HG02970 (cell line): ENCODE results near the gene LNPEP.
"Not testable (repeated sequence)": the region's sequence is repeated elsewhere in the genome, so short reads cannot be mapped to it uniquely, and the experiment has no call there.

Experiments
- ATAC-seq: cut with Tn5 transposase; IDR thresholded peaks from one replicate; pipeline ENCODE4 v1.9.1; 2021; ENCODE audit warnings: mild to moderate bottlenecking, moderate library complexity, moderate number of reproducible peaks; ENCODE audit not compliant: unreplicated experiment, low FRiP score

Gene LNPEP

DNA sequence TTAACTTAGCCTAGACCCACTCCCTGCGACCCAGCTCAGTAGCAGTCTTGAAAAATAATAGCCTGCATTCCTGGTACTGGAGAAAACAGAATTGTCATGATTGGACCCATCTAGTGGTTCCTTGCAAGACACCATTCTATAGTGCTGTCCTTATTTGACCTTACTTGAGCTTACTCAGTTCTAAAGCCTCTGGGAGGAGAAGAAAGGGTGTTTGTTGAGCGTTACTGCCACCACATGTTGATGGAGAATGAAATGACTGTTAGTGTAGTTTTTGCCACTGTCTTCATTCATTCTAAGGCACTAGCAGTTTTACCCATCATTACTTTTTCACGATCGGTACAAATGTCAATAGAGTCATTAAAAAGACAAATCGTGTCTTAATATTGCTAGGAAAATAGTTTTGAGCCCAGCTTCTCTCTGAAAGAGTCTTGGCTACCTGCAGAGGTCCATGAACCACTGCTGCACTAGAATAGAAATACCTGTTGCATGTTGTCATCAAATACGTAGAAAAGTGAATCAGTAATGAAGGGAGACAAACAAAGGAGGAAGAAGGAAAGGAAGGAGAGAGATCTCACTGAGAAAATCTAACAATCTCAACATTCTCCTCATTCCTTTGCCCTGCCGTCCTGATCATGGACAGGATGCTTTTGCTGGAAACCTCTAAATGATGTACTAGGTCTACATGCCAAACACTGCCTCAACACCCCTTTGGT lies 110.5 kb downstream of the LNPEP start:
- no peak for ATAC-seq

GRCh38 chr5:97047076-97047475 lies 111.2 kb downstream of the LNPEP start:
- no peak for ATAC-seq

GRCh38 chr5:97049175-97049574 lies 113.3 kb downstream of the LNPEP start:
- no peak for ATAC-seq

DNA sequence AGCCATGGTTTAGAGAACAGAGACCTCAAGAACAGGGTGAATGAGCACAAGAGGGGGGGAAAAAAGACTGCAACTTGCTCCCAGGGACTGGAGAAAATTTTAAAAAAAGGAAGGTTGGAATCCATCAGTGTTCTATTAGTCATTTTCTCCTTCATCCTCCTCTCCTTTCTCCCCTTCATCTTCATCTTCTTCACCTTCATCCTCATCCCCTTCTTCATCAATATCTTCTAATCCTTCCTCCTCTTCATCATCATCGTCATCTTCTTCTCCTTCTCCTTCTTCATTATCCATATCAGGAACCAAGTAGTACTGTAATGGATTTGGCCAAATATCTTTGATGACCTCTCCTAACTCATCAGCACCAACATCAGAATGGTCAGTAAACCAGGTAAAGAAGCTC lies 120.4 kb downstream of the LNPEP start:
- ATAC-seq: no peak

DNA sequence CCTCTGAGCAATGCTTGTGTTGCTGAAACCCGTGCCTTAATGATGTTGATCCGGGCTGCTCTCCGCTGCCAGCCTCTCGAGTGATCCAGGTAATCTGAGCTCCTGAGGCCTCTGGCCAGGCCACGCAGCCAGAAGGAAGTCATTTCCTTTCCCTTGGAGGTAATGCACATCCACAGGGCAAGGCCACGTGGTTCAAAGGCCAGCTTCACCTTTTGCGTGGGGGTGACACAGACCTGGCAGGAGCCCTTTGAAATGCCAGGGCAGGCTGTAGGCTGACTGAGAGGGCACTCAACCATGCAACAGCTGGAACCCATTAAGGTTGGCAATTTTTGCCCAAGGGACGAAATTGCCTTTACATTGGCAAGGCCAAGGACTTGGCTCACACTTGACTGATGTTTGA lies 126.2 kb downstream of the LNPEP start:
- ATAC-seq: no peak

DNA sequence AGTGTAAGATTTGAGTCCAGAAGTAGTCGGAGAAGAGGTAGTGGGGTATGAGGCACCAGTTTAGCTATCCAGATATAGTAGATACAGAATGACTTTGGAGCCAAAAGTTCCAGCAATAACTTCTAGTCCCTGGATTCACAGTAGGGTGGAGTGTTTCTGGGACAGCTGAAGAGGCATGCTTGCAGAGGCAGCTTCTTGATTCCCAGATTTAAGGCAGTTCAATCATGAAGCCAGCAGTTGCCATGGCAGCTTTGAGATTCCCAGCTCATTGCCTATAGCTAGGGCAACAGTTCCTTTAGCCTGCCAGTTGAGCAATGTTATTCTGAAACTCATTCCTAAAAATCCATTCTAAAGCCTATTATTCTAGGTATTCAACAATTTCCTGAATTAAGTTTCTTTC lies 127.4 kb downstream of the LNPEP start:
- no peak for ATAC-seq

DNA sequence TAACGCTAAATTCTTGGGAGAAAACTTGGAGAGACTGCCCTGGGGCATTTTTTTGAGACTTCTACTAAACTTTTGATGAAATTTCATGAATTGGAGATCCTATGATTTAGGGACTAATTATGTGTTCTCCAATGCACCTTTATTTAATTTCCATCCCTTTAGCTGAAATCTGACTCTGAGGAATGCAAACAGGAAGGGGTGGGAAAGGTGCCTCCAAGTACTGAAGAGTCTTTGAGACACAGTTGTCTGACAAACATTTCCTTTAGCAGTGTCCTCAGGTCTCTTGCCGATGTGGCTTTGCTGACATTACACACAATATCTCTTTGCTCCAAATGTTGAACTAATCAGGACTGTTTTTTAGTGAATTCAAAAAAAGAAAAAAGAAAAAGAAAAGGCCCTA lies 129.6 kb downstream of the LNPEP start:
- ATAC-seq: no peak

DNA sequence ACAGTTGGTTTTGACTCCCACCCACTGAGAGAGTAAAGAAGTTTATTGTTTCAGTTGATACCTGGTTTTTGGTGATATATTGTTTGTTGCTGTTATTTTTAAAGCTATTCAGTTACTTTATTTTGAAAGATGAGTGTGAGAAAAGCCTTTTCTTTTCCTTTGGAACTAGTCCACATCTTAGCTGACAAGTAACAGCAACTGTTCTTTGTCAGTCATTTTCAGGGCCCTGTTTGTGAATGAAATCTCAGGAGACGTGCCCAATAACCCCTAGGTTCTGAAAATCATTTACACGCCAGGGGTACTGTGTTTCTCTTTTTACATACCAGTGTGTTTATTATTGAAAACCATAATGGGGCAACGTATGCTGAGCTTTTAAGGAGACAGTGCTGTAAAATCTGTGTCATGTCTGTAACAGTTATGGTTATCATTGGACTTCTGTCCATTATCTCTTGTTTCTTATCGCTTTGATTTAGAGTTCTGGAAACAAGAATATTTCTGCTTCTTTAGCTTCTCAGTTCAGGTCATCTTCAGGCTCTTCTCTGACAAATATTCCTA lies 131.5 kb downstream of the LNPEP start:
- no peak for ATAC-seq

DNA sequence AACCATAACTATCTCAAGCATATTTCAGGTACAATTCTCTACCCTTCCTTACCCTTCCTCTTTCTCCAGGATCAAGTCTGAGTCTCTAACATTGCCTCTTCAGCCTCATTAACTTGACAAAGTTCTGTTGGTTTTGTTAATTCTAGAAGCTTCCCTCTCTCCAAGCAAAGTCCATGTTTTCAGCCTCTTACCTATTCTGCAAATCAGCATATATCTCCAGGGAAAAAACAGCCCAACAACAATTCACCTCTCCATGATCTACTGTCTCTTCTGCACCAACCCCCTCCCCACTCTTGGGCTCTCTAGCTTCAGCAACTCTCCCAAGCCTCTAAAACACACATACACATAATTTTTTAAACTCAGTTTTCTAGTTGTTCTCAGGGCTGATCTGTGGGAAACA lies 134.4 kb downstream of the LNPEP start:
- ATAC-seq: no peak

DNA sequence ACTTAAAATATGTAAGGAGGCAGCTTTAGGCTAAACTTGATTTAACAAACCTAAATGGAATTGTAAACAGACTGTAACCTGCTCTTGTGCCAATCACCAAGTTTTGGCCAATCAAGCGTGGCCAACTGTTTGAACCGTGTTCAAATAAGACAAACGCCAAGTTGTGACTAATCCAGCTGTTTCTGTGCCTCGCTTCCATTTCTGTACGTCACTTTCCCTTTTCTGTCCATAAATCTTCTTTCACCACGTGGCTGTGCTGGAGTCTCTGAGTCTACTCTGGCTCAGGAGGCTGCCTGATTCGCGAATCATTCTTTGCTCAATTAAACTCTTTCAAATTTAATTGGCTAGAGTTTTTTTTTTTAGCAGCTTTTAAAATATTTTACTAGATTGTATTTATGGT lies 135.2 kb downstream of the LNPEP start:
- ATAC-seq: no peak

GRCh38 chr5:97071993-97072392 lies 136.1 kb downstream of the LNPEP start:
- no peak for ATAC-seq

- no peak for ATAC-seq
Measured at GRCh38 chr5:97072696-97073095, 136.8 kb downstream of the LNPEP start.

DNA sequence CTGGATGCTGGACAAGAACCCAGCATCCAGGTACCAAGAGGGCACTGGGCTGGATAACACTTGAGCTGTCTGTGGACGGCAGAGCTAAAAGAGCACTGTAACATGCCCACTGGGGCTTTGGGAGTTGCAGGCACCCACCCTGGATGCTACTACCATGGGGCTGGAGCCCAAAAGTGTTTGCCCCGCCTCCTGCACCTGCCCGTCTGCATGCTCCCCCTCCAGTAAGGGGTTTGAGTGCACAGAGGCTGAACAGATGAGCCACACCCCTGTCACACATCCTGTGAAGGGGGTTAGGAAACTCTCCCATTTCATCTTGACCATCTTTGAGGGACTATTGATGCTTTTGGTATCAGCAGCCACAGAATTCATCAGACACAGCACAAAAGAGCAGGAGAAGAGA lies 137.5 kb downstream of the LNPEP start:
- no peak for ATAC-seq

DNA sequence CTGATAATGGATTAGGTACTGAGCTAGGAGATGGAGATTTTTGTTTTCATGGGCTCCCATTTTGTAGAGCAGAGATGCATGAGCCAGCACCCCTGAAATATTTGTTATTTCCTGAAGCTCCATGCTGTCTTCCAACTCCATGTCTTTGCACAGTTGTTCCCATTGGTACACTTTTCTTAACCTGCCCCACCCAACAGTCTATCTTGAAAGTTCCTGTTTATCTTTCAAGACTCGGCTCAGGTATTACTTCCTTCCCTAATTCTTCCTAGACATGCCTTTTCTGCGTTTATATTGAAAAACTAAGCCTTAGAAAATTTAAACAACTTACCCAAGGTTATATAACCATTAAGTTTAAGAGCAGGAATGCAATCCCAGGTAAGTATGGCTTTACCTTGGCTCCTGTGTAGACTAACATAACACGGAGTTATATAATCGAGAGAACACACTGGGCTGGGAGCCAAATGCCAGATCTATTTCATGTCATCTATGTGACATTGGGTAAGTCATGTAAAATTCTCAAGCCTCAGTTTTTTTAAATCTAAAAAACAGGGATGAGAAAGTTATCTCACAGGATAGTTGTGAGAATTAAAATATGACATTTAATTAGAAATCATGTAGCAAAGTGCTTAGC lies 139.1 kb downstream of the LNPEP start:
- ATAC-seq: no peak

DNA sequence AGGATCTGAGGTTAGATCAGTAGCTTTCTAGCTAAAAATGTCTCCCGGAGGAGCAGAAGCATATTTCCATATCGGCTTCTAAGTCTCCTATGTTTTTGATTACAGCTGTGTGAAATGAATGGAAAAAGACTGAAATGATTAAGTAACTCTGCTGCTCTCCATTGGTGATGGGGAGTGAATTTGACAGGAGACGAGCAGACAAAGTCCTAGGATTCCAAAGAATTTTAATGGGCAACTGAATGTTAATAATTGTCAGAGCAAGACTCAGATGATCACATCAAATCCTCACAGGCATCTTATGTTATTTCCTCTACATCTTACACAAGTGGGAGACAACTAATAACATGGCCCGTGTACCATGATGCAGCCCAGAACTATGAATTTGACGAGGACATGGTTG lies 139.8 kb downstream of the LNPEP start:
- no peak for ATAC-seq

GRCh38 chr5:97076098-97076497 lies 140.2 kb downstream of the LNPEP start:
- ATAC-seq: no peak

DNA sequence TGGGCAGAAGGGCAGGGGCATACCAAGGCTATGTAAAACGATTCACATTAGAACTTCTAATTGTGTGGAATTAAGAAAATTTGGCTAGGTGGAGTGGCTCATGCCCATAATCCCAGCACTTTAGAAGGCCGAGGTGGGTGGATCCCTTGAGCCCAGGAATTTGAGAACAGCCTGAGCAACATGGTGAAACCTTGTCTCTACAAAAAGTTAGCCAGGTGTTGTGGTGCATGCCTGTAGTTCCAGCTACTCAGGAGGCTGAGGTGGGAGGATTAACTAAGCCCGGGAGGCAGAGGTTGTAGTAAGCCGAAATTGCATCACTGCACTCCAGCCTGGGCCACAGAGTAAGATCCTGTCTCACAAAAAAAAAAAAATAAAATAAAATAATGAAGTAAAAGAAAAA lies 141.4 kb downstream of the LNPEP start:
- no peak for ATAC-seq

DNA sequence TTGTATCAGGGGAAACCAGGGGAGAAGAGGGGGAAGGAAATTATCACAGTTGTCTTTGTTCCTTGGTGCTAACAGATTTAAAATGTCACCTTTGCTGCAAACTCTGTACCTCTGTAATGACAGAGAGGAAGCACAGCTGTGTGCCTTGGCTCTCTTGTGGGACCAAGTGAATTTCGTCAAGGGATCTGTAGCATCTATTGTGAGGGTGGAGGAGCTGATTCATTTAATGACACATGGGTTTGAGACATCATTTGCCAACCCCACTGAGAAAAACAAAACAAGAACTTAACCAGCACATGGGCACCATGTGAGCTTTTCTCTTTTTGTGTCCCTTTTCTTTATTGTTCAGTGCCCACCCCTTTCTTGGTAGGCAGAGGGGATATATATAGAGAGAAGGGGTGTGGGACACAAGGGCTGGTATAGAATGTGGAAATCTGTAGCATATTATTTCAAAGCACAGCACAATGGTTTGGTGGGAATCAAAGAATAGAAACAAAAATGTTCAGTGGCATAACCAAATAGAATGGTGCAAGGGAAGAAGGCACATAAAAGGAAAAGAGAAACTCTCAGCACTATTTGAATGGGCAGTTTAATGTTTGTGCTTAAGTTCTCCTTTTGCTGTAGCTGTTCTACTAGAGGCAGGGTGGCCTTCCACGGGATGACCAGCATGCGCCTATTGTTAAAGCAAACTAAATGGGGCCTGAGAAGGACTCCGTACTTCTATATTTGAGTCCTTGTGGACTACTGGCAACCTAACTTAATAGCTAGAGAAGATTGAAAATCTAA lies 143.3 kb downstream of the LNPEP start:
- ATAC-seq: no peak

GRCh38 chr5:97084782-97085458 lies 149.0 kb downstream of the LNPEP start:
- ATAC-seq: not testable (repeated sequence)

DNA sequence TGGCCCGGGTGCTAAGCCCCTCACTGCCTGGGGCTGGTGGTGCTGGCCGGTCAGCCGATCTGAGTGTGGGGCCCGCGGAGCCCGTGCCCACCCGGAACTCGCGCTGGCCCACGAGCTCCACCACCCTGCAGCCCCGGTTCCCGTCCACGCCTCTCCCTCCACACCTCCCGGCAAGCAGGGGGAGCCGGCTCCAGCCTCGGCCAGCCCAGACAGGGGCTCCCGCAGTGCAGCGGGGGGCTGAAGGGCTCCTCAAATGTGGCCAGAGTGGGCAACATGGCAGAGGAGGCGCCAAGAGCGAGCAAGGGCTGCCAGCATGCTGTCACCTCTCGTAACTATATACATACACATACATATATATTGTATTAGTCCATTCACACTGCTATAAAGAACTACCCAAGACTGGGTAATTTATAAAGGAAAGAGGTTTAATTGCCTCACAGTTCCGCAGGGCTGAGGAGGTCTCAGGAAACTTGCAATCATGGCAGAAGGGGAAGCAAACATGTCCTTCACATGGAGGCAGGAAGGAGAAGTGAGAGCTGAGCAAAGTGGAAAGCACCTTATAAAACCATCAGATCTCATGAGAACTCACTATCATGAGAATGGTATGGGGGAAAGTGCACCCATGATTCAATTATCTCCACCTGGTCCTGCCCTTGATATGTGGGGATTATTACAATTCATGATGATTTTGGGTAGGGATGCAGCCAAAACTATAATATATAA lies 149.7 kb downstream of the LNPEP start:
- no peak for ATAC-seq
